Activated CD4-positive, alpha-beta T cell treated with anti-CD3 and anti-CD28 coated beads, Interleukin-2, Interleukin-6, amounts not matched to agents 100 ng/mL and 50 ng/mL, durations not matched to agents 16 hours and 8 hours (primary cell): ENCODE measurements around the gene ROR1.
A peak's percentile ranks its signal among the peaks of the same experiment; 100 is the strongest.

ENCODE experiments used
- DNase-seq: peaks from one replicate; pipeline ENCODE4 v3.0.0-alpha.2; 2020

ROR1 gene

GRCh38 chr1:63914706-63915105, 140.9 kb downstream of the ROR1 start:
- DNase-seq: no peak

GRCh38 chr1:63915121-63915520, 141.3 kb downstream of the ROR1 start:
- no peak for DNase-seq

- no peak for DNase-seq
Observed at GRCh38 chr1:63916485-63917360, 142.9 kb downstream of the ROR1 start.

GRCh38 chr1:63917571-63918417, 144.0 kb downstream of the ROR1 start:
- DNase-seq: peak; percentile 20

GRCh38 chr1:63918418-63918945, 144.7 kb downstream of the ROR1 start:
- DNase-seq: no peak

GRCh38 chr1:63920154-63921117, 146.6 kb downstream of the ROR1 start:
- DNase-seq: no peak

- DNase-seq: no peak
Observed at GRCh38 chr1:63921359-63921758, 147.5 kb downstream of the ROR1 start.

- no peak for DNase-seq
Observed at GRCh38 chr1:63921802-63922201, 148.0 kb downstream of the ROR1 start.

- DNase-seq: no peak
Observed at GRCh38 chr1:63922848-63923247, 149.0 kb downstream of the ROR1 start.

GRCh38 chr1:63923302-63923701, 149.5 kb downstream of the ROR1 start:
- DNase-seq: no peak

- no peak for DNase-seq
Observed at GRCh38 chr1:63924600-63924999, 150.8 kb downstream of the ROR1 start.

GRCh38 chr1:63928186-63929105, 154.6 kb downstream of the ROR1 start:
- DNase-seq: no peak

GRCh38 chr1:63929106-63929478, 155.3 kb downstream of the ROR1 start:
- no peak for DNase-seq

- no peak for DNase-seq
Observed at GRCh38 chr1:63931468-63931867, 157.7 kb downstream of the ROR1 start.

- DNase-seq: no peak
Observed at GRCh38 chr1:63934697-63935096, 160.9 kb downstream of the ROR1 start.

GRCh38 chr1:63935143-63935542, 161.3 kb downstream of the ROR1 start:
- no peak for DNase-seq

GRCh38 chr1:63935553-63935952, 161.7 kb downstream of the ROR1 start:
- DNase-seq: no peak

- DNase-seq: no peak
Observed at GRCh38 chr1:63936276-63936675, 162.5 kb downstream of the ROR1 start.

- no peak for DNase-seq
Observed at GRCh38 chr1:63936801-63937200, 163.0 kb downstream of the ROR1 start.

GRCh38 chr1:63937461-63938022, 163.7 kb downstream of the ROR1 start:
- no peak for DNase-seq

GRCh38 chr1:63940440-63940839, 166.6 kb downstream of the ROR1 start:
- no peak for DNase-seq
